Fibroblast of mammary gland (primary cell): ENCODE measurements around the gene VTI1A.

ENCODE experiments used
- DNase-seq: peaks from one replicate; pipeline ENCODE4 v3.0.0-alpha.2; 2010; ENCODE audit warnings: low read depth
- H3K4me3 ChIP-seq: 2 replicates; pipeline ENCODE4 v1.5.1; 2011; ENCODE audit warnings: low read depth, mild to moderate bottlenecking, low read length, moderate library complexity; ENCODE audit not compliant: control insufficient read depth
- CTCF ChIP-seq: conservative IDR thresholded peaks from 2 replicates; pipeline ENCODE4 v1.5.1; 2011; ENCODE audit warnings: low read depth, low read length, inconsistent platforms; ENCODE audit not compliant: control insufficient read depth, insufficient read depth

VTI1A gene

GRCh38 chr10:112778579-112778978 is 331.6 kb downstream of the VTI1A start:
- no peak for DNase-seq
- no peak for TF ChIP-seq CTCF
- no peak overlapping the region for H3K4me3 ChIP-seq

- no peak for TF ChIP-seq CTCF
- no peak for DNase-seq
- H3K4me3 ChIP-seq: no peak overlapping the region
Measured at GRCh38 chr10:112779025-112779770, 332.2 kb downstream of the VTI1A start.

- no peak overlapping the region for H3K4me3 ChIP-seq
- TF ChIP-seq CTCF: no peak
- DNase-seq: no peak
Measured at GRCh38 chr10:112782200-112782907, 335.3 kb downstream of the VTI1A start.

- H3K4me3 ChIP-seq: no peak overlapping the region
- TF ChIP-seq CTCF: no peak
- DNase-seq: no peak
Measured at GRCh38 chr10:112783351-112784021, 336.5 kb downstream of the VTI1A start.

GRCh38 chr10:112784022-112784461 is 337.0 kb downstream of the VTI1A start:
- no peak overlapping the region for H3K4me3 ChIP-seq
- no peak for DNase-seq
- no peak for TF ChIP-seq CTCF

GRCh38 chr10:112785089-112785488 is 338.1 kb downstream of the VTI1A start:
- no peak for DNase-seq
- TF ChIP-seq CTCF: no peak
- H3K4me3 ChIP-seq: no peak overlapping the region
